ENCODE data around the gene RMND1.
"Not testable (repeated sequence)": the region's sequence is repeated elsewhere in the genome, so short reads cannot be mapped to it uniquely, and the experiment has no call there.

The RMND1 gene

GRCh38 chr6:151451417-151451949, 443 bp downstream of the RMND1 start:
- DNase-seq = peak; percentile 66

- not testable (repeated sequence) for DNase-seq
Observed at GRCh38 chr6:151450928-151451327, 998 bp downstream of the RMND1 start.

GRCh38 chr6:151448623-151449022, 3.3 kb downstream of the RMND1 start:
- DNase-seq = no peak

GRCh38 chr6:151447237-151447636, 4.7 kb downstream of the RMND1 start:
- no peak for DNase-seq

- no peak for DNase-seq
Observed at GRCh38 chr6:151445482-151445881, 6.4 kb downstream of the RMND1 start.

GRCh38 chr6:151443911-151444621, 7.9 kb downstream of the RMND1 start:
- no peak for DNase-seq

GRCh38 chr6:151443454-151443853, 8.5 kb downstream of the RMND1 start:
- DNase-seq = no peak

GRCh38 chr6:151442371-151442770, 9.6 kb downstream of the RMND1 start:
- DNase-seq = no peak

- DNase-seq = no peak
Observed at GRCh38 chr6:151441390-151442166, 10.3 kb downstream of the RMND1 start.

- no peak for DNase-seq
Observed at GRCh38 chr6:151440930-151441329, 11.0 kb downstream of the RMND1 start.

GRCh38 chr6:151440498-151440897, 11.4 kb downstream of the RMND1 start:
- no peak for DNase-seq

GRCh38 chr6:151437401-151437800, 14.5 kb downstream of the RMND1 start:
- no peak for DNase-seq

- DNase-seq = no peak
Observed at GRCh38 chr6:151436802-151437201, 15.1 kb downstream of the RMND1 start.

- DNase-seq = no peak
Observed at GRCh38 chr6:151436300-151436699, 15.6 kb downstream of the RMND1 start.

GRCh38 chr6:151434369-151434768, 17.6 kb downstream of the RMND1 start:
- DNase-seq = no peak

- DNase-seq = no peak
Observed at GRCh38 chr6:151432651-151433050, 19.3 kb downstream of the RMND1 start.

GRCh38 chr6:151431337-151431736, 20.6 kb downstream of the RMND1 start:
- no peak for DNase-seq

GRCh38 chr6:151430886-151431285, 21.0 kb downstream of the RMND1 start:
- no peak for DNase-seq

- DNase-seq = no peak
Observed at GRCh38 chr6:151428093-151428735, 23.7 kb downstream of the RMND1 start.

- no peak for DNase-seq
Observed at GRCh38 chr6:151425561-151425960, 26.4 kb downstream of the RMND1 start.

GRCh38 chr6:151422981-151423380, 28.9 kb downstream of the RMND1 start:
- no peak for DNase-seq

- no peak for DNase-seq
Observed at GRCh38 chr6:151417477-151417876, 34.4 kb downstream of the RMND1 start.

- DNase-seq = no peak
Observed at GRCh38 chr6:151414641-151415260, 37.2 kb downstream of the RMND1 start.

Measured in NCI-H748 treated with DMSO at 0.1 percent for 48 hours (cell line).